ENCODE results near the gene SLC25A6.
"Not testable (repeated sequence)": the region's sequence is repeated elsewhere in the genome, so short reads cannot be mapped to it uniquely, and the experiment has no call there.

Gene SLC25A6

DNA sequence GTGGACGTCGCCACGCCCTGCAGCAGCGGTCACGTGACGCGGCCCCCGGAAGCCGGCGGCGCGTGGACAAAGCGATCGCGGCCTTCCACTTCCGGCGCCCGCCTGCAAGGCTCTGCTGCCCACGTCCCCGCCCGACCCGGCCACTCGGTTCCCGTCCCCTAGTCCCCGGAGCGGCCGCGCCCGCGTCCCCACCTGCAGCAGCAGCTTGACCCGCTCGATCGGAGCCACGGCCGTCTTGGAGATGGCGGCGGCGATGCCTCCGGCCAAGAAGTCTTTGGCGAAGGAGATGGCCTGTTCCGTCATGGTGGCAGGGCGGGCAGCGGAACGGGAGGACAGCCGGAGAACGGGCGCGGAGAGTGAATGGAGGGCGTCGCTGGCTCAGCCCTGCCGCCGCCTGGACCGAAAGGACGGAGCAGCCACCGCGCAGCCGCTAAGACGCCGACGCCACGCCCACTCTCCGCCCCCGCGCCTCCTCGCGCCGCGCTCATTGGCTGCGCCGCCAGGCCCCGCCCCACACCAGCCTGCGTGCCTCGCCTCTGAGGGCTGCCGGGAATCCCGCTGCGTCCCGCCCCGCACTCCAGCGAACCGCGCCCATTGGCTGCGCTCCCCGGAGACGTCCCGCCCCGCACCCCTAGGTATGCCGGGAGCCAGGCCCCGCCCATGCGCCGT lies at the start of gene SLC25A6:
Gene SLC25A6, minus strand, starts transcription at position 407 of the 669 bp plus-strand sequence. Its CDS starts 104 bp downstream, at position 303.
- DNase-seq, result peak; percentile 100

DNA sequence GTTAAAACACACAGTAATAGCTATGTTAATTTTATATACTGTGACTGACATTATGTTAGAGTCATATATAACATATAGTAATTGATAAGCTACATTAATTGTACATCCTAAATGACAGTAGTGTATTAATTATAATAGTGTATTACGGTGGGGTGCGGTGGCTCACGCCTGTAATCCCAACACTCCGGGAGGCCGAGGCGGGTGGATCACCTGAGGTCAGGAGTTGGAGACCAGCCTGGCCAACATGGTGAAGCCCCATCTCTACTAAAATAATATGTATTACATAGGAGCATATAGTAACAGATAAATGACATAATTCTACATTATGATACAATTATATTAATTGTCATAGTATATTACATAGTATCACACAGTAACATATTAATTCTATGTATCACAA lies 48.6 kb upstream of the SLC25A6 start:
- no peak for DNase-seq

DNA sequence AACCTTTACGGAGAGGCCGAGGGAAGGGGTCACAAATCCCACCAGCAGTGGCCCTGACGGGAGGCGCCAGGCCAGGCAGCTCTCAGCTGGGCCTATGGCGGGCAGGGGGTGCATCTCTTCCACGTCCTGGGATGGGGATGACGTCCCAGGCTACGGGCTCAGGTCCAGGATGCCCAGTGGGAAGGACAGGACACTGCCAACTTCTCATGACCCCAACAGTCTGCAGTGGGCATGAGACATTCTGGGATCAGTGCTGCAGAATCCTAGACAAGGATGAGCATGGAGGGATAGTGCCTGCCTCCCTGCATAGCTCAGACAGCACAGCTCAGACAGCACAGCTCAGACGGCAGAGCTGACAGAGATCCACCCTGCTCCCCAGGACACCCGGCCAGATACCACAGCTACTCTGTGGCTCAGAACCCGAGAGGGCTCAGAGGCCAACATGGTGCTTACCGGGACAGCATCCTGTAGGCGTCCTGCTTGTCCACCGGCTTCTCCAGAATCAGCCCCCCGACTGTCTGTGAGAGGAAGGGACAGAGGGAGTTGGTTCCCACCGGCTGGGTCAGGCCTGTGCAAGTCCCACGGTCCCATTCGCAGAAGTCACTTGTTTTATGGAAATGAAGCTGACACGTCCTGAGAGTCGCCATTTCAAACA lies 43.5 kb upstream of the SLC25A6 start:
- DNase-seq, result no peak

DNA sequence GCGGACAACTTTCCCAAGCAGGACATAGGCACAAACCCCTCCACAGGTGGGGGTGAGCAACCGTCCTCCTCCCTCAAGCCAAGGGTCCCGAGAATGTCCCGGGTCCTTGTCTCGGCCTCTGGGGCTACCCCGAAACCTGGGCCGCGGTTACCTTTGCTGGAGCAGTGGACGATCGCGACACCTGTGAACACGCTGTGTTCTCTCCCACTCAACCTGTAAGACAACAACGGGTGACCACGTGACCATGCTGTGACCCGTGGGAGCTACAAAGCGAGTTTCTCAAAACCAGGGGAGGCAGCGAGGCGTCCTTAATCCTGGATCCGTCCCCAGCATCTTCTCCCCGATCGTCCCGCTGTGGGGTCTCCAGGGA lies 42.9 kb upstream of the SLC25A6 start:
- no peak for DNase-seq

DNA sequence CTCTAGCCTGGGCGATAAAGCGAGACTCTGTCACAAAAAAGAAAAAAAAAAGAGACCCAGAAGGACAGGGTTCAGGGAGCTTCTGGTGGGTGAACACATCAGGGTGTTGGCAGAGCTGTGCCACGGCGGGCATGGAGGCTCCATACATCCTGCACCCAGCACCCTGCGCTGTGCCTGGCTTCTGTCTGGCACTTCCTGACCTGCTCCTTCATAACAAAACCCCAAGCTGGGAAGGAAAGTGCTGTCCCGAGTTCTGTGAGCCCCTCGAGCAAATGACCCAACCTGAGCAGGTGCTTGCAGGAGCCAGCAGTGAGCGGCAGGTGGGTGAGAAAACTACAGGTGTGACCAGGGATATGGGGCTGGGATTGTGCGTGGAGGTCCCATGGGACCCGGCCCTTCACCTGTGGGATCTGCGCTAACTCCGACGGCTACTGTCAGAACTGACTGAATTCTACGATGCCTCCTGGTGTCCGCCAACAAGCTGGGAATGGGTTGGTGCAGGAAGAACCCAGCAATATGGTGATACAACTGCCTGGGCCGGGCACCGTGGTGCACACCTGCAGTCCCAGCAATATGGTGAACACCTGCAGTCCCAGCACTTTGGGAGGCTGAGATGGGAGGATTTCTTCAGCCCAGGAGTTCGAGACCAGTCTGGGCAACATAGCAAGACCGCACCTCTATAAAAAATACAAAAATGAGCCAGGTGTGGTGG lies 41.9 kb upstream of the SLC25A6 start:
- no peak for DNase-seq

DNA sequence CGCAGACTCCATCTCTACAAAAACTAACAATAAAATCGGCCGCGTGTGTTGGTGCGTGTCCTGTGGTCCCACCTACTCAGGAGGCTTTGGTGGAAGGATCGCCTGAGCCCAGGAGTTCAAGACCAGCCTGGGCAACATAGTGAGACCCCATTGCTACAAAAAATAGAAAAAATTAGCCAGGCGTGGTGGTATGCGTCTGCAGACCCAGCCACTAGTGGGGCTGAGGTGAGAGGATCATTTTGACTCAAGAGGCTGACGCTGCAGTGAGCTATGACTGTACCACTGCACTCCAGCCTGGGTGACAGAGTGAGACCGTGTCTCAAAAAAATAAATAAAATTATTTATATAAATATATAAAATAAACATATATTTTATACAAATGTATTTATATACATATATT lies 38.5 kb upstream of the SLC25A6 start:
- no peak for DNase-seq

DNA sequence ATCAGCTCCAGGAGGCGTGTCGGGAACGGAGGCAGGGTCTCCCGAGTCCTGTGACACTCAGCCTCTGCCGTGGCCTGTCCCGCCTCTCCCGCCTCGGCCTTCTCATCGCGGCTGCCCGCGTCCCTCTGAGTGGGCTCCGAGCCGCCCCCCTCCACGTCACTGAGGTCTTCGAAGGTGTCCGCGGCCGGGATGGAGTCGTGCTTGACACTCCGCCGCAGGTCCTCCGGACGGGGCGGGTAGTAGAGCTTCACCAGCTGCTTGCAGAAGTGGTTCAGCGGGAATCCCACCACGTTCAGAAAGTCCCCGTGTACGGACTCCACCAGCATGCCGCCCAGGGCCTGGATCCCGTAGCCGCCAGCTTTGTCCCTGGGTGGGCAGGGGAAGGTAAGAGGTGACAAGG lies 35.8 kb upstream of the SLC25A6 start:
- DNase-seq, result no peak

DNA sequence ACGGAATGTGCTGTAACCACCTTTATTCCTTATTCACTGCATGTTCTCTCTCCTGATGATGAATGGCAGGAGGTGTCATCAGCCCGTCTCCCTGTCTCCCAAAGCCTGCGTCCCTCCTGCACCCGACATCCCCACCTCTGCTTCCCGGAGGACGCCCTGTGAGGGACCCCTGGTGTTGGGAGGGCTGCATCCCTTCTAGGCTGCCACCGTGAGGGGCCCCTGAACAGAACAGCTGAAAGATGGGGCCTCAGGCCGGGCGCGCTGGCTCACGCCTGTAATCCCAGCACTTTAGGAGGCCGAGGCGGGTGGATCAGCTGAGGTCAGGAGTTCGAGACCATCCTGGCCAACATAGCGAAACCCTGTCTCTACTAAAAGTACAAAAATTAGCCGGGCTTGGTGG lies 34.4 kb upstream of the SLC25A6 start:
- not testable (repeated sequence) for DNase-seq

DNA sequence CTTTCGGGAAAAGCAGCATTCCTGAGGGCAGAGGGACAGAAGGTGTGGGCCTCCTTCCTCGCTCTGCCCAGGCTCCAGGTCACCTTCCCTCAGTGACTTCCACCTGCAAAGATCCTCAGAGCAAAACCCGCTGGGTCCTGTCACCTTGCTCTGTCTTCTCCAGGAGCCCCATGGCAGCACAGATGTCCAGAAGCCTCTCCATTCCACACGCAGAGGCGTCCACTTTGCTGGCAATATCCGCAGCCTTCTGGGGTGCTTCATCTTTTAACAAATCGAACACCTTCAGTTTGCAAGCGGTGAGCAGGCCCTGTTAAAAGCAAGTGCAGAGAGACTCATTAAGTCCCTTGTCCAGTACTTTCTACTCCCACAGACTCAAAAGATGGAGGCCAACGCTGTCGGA lies 33.5 kb upstream of the SLC25A6 start:
- no peak for DNase-seq

DNA sequence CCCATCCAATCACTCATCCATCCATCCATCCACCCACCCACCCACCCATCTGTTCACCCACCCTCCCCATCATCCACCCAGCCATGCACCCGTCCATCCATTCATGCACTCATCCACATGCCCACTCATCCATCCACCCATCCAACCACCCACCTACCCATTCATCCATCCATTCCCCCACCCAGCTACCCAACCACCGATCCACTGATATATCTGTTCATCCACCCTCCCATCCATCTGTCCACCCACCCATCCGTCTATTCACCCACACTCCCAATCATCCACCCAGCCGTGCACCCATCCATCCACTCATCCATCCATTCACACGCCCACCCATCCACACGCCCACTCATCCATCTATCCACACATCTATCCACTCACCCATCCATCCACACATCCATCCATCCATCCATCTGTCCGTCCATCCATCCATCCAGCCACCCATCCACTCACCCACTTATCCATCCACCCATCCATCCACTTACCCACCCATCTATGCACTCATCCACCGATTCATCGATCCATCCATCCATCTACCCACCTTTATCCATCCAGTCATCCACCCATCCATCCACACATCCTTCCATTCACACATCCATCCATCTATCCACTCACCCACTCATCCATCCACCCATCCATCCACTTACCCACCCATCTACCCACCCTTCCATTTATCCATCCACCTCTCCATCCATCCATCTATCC lies 32.4 kb upstream of the SLC25A6 start:
- no peak for DNase-seq

DNA sequence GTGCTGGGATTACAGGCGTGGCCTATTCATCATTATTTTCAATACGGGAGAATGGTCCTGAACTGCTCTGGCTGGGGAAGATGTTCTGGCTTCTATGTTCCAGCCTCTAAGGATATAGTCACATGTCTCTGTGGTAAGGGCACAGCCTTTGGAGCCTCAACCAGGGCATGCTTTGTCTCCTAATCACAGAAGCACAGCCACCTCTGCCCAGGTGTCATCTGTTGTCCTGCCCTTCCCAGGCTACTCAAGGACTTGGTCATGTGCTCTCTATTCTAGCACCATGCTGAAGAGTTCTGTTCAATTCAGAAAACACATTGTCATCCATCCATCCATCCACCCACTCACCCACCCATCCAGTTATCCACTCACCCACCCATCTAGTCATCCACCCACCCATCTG lies 31.3 kb upstream of the SLC25A6 start:
- DNase-seq, result no peak

DNA sequence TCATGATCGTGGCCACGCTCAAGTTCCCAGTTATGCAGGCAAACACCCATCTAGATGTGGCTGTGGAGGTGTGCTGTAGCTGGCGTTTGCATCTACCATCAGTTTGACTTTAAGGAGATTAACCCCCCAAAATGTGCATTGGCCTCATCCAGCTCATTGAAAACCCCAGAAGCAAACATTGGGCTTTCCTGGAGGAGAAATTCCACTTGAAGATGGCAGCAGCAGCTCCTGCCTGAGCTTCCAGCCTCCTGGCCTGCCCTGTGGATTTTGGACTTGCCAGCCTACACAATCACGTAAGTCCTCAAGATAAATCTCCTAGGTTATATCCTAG lies 30.2 kb upstream of the SLC25A6 start:
- no peak for DNase-seq

DNA sequence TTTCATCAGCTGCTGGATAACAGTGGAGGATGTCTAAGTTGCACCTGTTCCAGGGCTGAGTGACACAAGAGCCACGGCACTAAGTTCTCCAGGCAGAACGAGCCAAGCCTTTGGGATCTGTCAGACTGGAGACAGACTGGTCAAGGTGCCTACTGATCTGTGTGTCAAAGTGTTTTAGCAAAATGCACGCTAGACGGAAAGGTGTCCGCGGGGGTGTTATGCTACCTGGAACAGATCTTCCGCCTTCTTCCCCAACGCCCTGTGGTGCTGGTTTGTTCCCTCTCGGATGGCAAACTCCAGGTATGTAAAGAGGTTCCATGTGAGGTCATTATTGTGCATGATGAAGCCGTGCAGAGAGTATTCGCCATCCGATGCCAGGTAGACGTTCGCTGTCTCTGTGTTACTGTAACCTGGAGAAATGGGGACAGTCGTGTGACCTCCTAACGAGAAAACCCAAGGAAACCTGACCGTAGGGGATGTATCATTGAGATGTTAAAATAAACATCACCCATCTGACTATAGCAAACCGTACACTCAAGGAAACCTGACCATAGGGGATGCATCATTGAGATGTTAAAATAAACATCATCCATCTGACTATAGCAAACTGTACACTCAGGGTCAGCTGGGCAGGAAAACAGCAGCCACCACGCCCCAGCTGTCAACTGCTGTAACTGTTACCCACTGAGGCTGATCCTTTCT lies 29.7 kb upstream of the SLC25A6 start:
- DNase-seq, result no peak

DNA sequence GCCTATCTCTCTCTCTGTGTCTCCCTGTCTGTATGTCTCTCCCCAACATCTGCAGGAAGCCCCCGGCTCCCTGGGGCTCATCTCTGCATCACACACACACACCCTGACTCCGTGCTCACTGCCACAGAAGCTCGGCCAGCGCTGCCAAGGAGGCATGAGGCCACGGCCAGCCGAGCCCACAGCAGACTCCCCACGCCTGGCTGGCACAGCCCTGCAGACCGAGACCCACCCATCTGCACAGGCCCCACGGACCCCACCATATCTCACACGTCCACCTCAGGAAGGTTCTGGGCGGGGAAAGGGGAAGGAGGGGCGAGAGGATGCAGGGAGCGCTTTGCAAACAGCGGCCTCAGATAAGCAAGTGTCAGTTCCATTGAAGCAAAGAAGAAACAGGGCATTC lies 28.5 kb upstream of the SLC25A6 start:
- no peak for DNase-seq

DNA sequence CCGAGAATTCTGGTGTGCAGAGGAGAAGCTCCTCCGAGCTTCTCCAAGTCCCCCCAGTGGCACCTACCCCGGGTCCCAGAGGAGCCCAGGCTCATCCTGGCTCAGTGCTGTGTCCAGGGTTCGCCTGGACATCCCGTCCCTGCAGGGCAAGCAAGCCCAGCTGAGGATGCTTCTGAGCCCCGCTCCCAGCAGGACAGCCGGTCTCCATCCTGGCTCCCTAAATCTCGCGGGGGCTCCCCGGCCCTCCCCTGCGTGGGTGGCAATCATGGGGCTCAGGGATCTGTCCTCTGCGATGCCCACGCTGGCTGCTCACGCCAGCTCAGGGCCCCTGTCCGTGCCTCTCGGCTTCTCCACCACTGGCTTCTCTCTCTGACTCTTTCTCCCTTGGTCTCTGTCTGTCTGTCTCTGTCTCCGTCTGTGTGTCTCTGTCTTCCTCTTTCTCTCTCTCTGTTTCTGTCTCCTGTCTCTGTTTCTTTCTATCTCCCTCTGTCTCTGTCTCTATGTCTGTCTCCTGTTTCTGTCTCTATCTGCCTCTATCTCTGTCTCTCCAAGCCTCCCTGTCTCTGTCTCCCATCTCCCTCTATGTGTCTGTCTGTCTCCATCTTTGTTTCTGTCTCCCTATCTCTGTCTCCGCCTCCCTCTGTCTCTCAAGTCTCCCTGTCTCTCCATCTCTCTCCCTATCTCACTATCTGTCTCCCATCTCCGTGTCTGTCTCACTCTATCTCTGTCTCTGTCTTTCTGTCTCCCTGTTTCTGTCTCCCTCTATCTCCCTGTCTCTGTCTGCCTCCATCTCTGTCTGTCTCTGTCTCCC lies 27.8 kb upstream of the SLC25A6 start:
- no peak for DNase-seq

DNA sequence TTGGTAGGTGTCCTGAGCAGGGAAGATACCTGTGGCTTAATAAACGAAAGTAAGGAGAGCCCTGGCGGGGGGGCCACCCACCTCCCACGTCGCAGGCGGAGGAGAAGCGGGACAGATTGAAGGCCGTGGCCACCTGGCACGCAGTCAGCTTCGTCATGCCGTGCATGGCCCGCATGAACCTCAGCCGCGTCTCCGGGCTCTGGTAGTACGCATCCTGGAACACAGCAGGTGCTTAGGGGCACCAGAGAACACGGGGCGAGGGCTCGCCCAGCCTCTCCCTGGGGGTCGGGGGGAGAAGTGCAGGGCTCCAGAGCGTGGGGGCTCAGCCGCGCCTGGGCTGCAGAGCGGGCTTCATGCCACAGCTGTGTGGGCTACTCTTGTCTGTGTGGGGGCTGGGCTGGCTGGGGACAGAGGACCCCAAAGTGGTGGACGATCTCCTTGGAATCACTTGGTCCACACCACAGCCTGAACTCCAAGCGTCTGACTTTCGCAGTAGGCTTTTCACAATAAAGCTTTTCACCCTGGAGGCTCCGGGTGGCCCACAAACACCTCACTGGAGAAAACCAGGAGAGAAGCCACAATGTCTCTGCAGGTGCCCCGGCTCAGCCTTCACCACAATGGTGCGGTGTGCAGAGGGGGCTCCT lies 27.1 kb upstream of the SLC25A6 start:
- no peak for DNase-seq

DNA sequence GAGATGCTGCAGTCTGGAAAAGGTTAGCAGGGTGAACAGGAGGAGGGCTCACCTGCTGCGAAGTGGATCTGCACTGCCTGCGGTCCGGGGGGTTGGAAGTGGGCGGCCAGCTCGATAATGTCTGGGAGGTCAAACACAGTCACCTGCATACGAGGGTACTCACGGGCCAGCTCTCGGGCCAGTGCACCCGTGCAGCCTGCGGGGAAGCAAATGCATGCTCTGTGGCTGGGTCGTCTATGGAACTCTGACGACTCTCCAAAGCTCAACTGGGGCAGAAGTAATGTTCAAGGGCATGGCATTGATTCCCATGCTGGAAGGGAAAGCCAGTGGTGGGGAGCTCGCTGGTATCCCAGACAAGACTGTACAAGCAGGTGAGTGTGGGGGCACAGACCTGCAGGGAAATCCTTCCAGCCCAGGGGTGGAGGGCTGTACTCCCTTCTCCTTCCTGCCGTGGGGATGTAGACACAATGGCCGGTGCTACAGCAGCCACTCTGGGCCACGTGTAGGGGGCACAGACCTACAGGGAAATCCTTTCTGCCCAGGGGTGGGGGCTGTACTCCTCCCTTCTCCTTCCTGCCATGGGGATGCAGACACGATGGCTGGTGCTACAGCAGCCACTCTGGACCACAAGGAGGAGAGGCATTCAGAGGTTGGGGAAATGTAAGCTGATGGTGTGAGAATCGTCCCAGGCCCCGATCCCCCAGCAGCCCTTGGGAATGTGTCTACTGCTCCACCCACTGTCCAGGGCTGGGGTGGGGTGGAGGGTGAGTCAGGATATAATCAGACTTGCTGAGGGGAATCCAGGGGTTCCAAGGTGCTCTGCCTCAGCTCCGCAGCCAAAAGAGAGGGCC lies 26.2 kb upstream of the SLC25A6 start:
- no peak for DNase-seq

DNA sequence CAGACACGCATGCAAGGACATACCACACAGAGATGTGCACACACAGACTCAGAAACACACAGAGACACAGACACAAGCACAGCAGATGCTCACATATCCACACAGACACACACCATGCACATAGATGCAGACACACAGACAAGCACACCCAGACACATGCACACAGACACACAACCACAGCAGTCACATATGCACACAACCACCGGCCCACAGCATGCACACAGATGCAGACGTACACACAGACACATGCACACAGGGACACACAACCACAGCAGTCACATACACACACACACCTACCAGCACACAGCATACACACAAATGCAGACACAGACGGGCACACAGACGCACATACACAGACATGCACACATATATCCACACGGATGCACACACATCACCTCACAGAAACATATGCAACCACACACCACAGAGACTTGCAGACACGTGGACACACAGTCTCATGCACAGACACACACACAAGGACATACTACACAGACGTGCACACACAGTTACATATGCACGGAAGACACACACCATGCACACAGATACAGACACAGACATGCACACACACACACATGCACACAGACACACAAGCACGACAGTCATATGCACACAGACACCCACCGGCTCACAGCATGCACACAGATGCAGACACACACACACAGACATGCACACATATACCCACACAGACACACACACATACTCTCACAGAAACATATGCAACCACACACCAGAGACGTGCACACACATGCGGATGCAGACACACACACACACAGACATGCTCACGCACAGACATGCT lies 25.2 kb upstream of the SLC25A6 start:
- no peak for DNase-seq

DNA sequence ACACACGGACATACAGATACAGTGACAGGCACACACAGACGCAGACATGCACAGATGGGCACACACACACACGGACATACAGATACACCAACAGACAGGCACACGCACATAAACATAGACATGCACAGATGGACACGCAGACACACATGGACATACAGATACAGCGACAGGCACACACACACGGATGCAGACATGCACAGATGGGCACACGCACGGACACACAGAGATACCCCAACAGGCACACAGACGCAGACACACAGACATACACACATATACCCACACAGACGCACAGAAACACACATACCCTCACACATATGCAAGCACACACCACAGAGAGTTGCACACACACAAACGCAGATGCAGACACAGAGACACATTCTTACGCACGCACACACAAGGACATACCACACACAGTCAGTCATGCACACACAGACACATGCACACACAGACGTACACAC lies 24.4 kb upstream of the SLC25A6 start:
- DNase-seq, result no peak

Data from activated CD4-positive, alpha-beta T cell treated with anti-CD3 and anti-CD28 coated beads for 1 hour (primary cell).